Right atrium auricular region (tissue), 2 donors: ENCODE data around the gene KCNA3. TPM values are rescaled to one million over a fixed set of nuclear protein-coding genes. Genes with fewer than 3 reads are reported as not detected.

Experiments used
- DNase-seq: peaks from one replicate; pipeline ENCODE4 v3.0.0-alpha.2; 2019; ENCODE audit warnings: low spot score
- H3K27ac ChIP-seq, 2 donors: fragments of 200-600 bp; sonication (generic); 1 replicate in 1 of 2; 2 replicates in 1 of 2; pipeline ENCODE4 v1.5.1; 2016 to 2019
- H3K27me3 ChIP-seq, 2 donors: fragments of 200-600 bp; sonication (generic); one replicate each; pipeline versions ENCODE4 v1.5.1 to v1.6.0; 2017 to 2019
- H3K36me3 ChIP-seq: fragments of 200-600 bp; sonication (generic); one replicate; pipeline ENCODE4 v1.5.1; 2016
- H3K4me1 ChIP-seq, 2 donors: fragments of 200-600 bp; sonication (generic); one replicate each; pipeline versions ENCODE4 v1.5.1 to v1.6.0; 2017 to 2019
- H3K4me3 ChIP-seq, 2 donors: fragments of 200-600 bp; sonication (generic); 1 replicate in 1 of 2; 2 replicates in 1 of 2; pipeline ENCODE4 v1.5.1; 2017 to 2019; ENCODE audit warnings: mild to moderate bottlenecking in 1 of 2, moderate library complexity in 1 of 2
- H3K9me3 ChIP-seq, 2 donors: fragments of 200-600 bp; sonication (generic); one replicate each; pipeline ENCODE4 v1.5.1; 2019
- CTCF ChIP-seq, 2 donors: fragments of 200-600 bp; sonication (generic); IDR thresholded peaks; one replicate each; pipeline ENCODE4 v1.5.1; 2019; ENCODE audit warnings: antibody characterized with exemption in 2 of 2
- total RNA-seq, 2 donors: library from RNA; depleted of rRNA; stranded (reverse); fragments of >200 nt; gene quantifications; one replicate each; pipeline ENCODE4 v1.1.0, GENCODE V29; 2016

Gene KCNA3
- total RNA-seq, 2 donors from 2014 or later: 1.5 to 1.9 TPM

GRCh38 chr1:110702260-110702659 lies 27.5 kb upstream of the KCNA3 start:
- no peaks in the 10 kb centered on the region for H3K27me3 ChIP-seq
- H3K4me1 ChIP-seq: no peaks in the 10 kb centered on the region
- H3K27ac ChIP-seq: no peak overlapping the region

GRCh38 chr1:110700767-110701166 lies 26.0 kb upstream of the KCNA3 start:
- TF ChIP-seq CTCF (IDR thresholded peaks at IDR 0.05): no peak
- H3K27ac ChIP-seq: no peak overlapping the region
- no peak overlapping the region for H3K4me3 ChIP-seq
- H3K9me3 ChIP-seq: peaks cover 0 to 6% of the 10 kb centered on the region in 2 donors
- H3K4me1 ChIP-seq: no peaks in the 10 kb centered on the region
- H3K36me3 ChIP-seq: no peaks in the 10 kb centered on the region
- no peak for DNase-seq
- no peaks in the 10 kb centered on the region for H3K27me3 ChIP-seq

More at GRCh38 chr1:110702260-110702659, 27.5 kb upstream of the KCNA3 start:
- H3K36me3 ChIP-seq: no peaks in the 10 kb centered on the region
- H3K4me3 ChIP-seq: no peak overlapping the region
- DNase-seq: no peak
- peaks cover 0 to 6% of the 10 kb centered on the region in 2 donors for H3K9me3 ChIP-seq
- TF ChIP-seq CTCF (IDR thresholded peaks at IDR 0.05): no peak

- no peak for DNase-seq
- Histone ChIP-seq H3K4me1 (no peaks in the 10 kb centered on the region), H3K27ac (no peak overlapping the region), H3K27me3 (no peaks in the 10 kb centered on the region), H3K36me3 (no peaks in the 10 kb centered on the region), H3K9me3 (peaks cover 0 to 6% of the 10 kb centered on the region in 2 donors), H3K4me3 (no peak overlapping the region)
- no peak for TF ChIP-seq CTCF (IDR thresholded peaks at IDR 0.05)
These were observed 22.9 kb upstream of the KCNA3 start for GRCh38 chr1:110697606-110698005.

GRCh38 chr1:110696818-110697217 lies 22.1 kb upstream of the KCNA3 start:
- DNase-seq: no peak
- Histone ChIP-seq H3K9me3 (peaks cover 0 to 6% of the 10 kb centered on the region in 2 donors), H3K27ac (no peak overlapping the region), H3K4me1 (no peaks in the 10 kb centered on the region), H3K27me3 (no peaks in the 10 kb centered on the region), H3K36me3 (no peaks in the 10 kb centered on the region), H3K4me3 (no peak overlapping the region)
- TF ChIP-seq CTCF (IDR thresholded peaks at IDR 0.05): no peak

- Histone ChIP-seq H3K9me3 (no peaks in the 10 kb centered on the region), H3K27ac (no peak overlapping the region), H3K4me1 (no peaks in the 10 kb centered on the region), H3K36me3 (no peaks in the 10 kb centered on the region), H3K27me3 (no peaks in the 10 kb centered on the region), H3K4me3 (no peak overlapping the region)
- no peak for DNase-seq
- no peak for TF ChIP-seq CTCF (IDR thresholded peaks at IDR 0.05)
These were observed 16.1 kb upstream of the KCNA3 start for GRCh38 chr1:110690709-110691365.

GRCh38 chr1:110689868-110690267 lies 15.1 kb upstream of the KCNA3 start:
- no peaks in the 10 kb centered on the region for H3K27me3 ChIP-seq
- H3K4me3 ChIP-seq: no peak overlapping the region
- no peak for DNase-seq
- H3K27ac ChIP-seq: no peak overlapping the region
- H3K9me3 ChIP-seq: no peaks in the 10 kb centered on the region
- H3K4me1 ChIP-seq: no peaks in the 10 kb centered on the region
- no peak for TF ChIP-seq CTCF (IDR thresholded peaks at IDR 0.05)
- no peaks in the 10 kb centered on the region for H3K36me3 ChIP-seq
